Mesendoderm (in vitro differentiated cells): ENCODE measurements around the gene CACFD1.

Experiments used
- DNase-seq: peaks from one replicate; pipeline ENCODE4 v3.0.0; 2013
- H2AK5ac ChIP-seq: 2 replicates; pipeline ENCODE4 v1.6.1; 2013; ENCODE audit warnings: low read length, inconsistent platforms
- H2BK120ac ChIP-seq: 2 replicates; pipeline ENCODE4 v1.6.1; 2013; ENCODE audit warnings: low read depth, mild to moderate bottlenecking, low read length, moderate library complexity, mixed read lengths
- H2BK15ac ChIP-seq: replicated peaks from 2 replicates; pipeline ENCODE4 v1.6.1; 2013; ENCODE audit warnings: low read depth, mild to moderate bottlenecking, moderate library complexity
- H2BK5ac ChIP-seq: 2 replicates; pipeline ENCODE4 v1.6.1; 2013; ENCODE audit warnings: low read length, inconsistent platforms
- H3K18ac ChIP-seq: 2 replicates; pipeline ENCODE4 v1.6.1; 2013; ENCODE audit warnings: mild to moderate bottlenecking, low read length, mixed read lengths
- H3K23ac ChIP-seq: one replicate; pipeline ENCODE4 v1.6.1; 2013; ENCODE audit warnings: low read length
- H3K27ac ChIP-seq: 2 replicates; pipeline ENCODE4 v1.5.1; 2013; ENCODE audit warnings: low read depth, mild to moderate bottlenecking, inconsistent platforms, low read length, moderate library complexity
- H3K27me3 ChIP-seq: 2 replicates; pipeline ENCODE4 v1.6.1; 2013; ENCODE audit warnings: low read length, control low read depth, mild to moderate bottlenecking, inconsistent platforms; ENCODE audit not compliant: insufficient read depth, poor library complexity
- H3K36me3 ChIP-seq: 2 replicates; pipeline ENCODE4 v1.6.1; 2013; ENCODE audit warnings: low read length, inconsistent platforms; ENCODE audit not compliant: control insufficient read depth, insufficient read depth
- H3K4ac ChIP-seq: one replicate; pipeline ENCODE4 v1.6.1; 2013; ENCODE audit warnings: low read depth, mild to moderate bottlenecking, low read length, moderate library complexity
- H3K4me1 ChIP-seq: 2 replicates; pipeline ENCODE4 v1.6.1; 2013; ENCODE audit warnings: low read depth, low read length, inconsistent platforms; ENCODE audit not compliant: control insufficient read depth
- H3K4me2 ChIP-seq: 2 replicates; pipeline ENCODE4 v1.6.1; 2013; ENCODE audit warnings: low read length
- H3K4me3 ChIP-seq: 2 replicates; pipeline ENCODE4 v1.5.1; 2013; ENCODE audit warnings: mild to moderate bottlenecking, low read length
- H3K56ac ChIP-seq: one replicate; pipeline ENCODE4 v1.6.1; 2013; ENCODE audit warnings: low read length
- H3K79me1 ChIP-seq: 2 replicates; pipeline ENCODE4 v1.6.1; 2013; ENCODE audit warnings: low read length, inconsistent platforms
- H3K79me2 ChIP-seq: 2 replicates; pipeline ENCODE4 v1.6.1; 2013; ENCODE audit warnings: mild to moderate bottlenecking, low read length; ENCODE audit not compliant: control insufficient read depth, insufficient read depth
- H3K9ac ChIP-seq: 2 replicates; pipeline ENCODE4 v1.6.1; 2013; ENCODE audit warnings: low read length, inconsistent platforms
- H4K5ac ChIP-seq: one replicate; pipeline ENCODE4 v1.6.1; 2013; ENCODE audit warnings: low read length
- H4K8ac ChIP-seq: one replicate; pipeline ENCODE4 v1.6.1; 2013; ENCODE audit warnings: low read depth, mild to moderate bottlenecking, control low read depth, low read length, moderate library complexity
- WGBS: extraction: QIAGEN DNeasy Blood & Tissue Kit; methylation state at CpG from one replicate; pipeline ENCODE4 v1.1.7; 2013; ENCODE audit warnings: low lambda C conversion rate, missing lambda C conversion rate; ENCODE audit not compliant: insufficient coverage; ENCODE audit errors: extremely low coverage; 5-methylcytosine and 5-hydroxymethylcytosine counted together

CACFD1 gene

GRCh38 chr9:133518706-133519449, 59.1 kb downstream of the CACFD1 start:
- no peak overlapping the region for H3K56ac ChIP-seq
- H3K27me3 ChIP-seq, result no peaks in the 10 kb centered on the region
- no CpG with 5 or more reads among the region's 27 CpGs for WGBS
- H2BK120ac ChIP-seq, result no peak overlapping the region
- H3K18ac ChIP-seq, result no peak overlapping the region
- DNase-seq, result no peak
- no peaks in the 10 kb centered on the region for H3K79me1 ChIP-seq
- H3K4me1 ChIP-seq, result no peaks in the 10 kb centered on the region
- H4K5ac ChIP-seq, result no peak overlapping the region
- no peaks in the 10 kb centered on the region for H3K79me2 ChIP-seq
- H2BK15ac ChIP-seq, result no peak overlapping the region
- no peak overlapping the region for H3K23ac ChIP-seq
- no peak overlapping the region for H3K9ac ChIP-seq
- H3K27ac ChIP-seq, result no peak overlapping the region
- H4K8ac ChIP-seq, result no peak overlapping the region
- H3K4me2 ChIP-seq, result no peak overlapping the region
- no peaks in the 10 kb centered on the region for H3K36me3 ChIP-seq
- no peak overlapping the region for H3K4me3 ChIP-seq
- no peak overlapping the region for H3K4ac ChIP-seq
- H2AK5ac ChIP-seq, result no peak overlapping the region
- H2BK5ac ChIP-seq, result no peak overlapping the region

GRCh38 chr9:133519693-133520092, 59.9 kb downstream of the CACFD1 start:
- no peak for DNase-seq
- Histone ChIP-seq H3K27me3 (no peaks in the 10 kb centered on the region), H2BK15ac (no peak overlapping the region), H3K9ac (no peak overlapping the region), H3K4me3 (no peak overlapping the region), H2BK5ac (no peak overlapping the region), H3K23ac (no peak overlapping the region), H3K56ac (no peak overlapping the region), H3K4me1 (no peaks in the 10 kb centered on the region), H3K18ac (no peak overlapping the region), H3K27ac (no peak overlapping the region), H3K79me1 (no peaks in the 10 kb centered on the region), H4K8ac (no peak overlapping the region), H3K4me2 (no peak overlapping the region), H3K36me3 (no peaks in the 10 kb centered on the region), H3K4ac (no peak overlapping the region), H4K5ac (no peak overlapping the region), H2AK5ac (no peak overlapping the region), H2BK120ac (no peak overlapping the region), H3K79me2 (no peaks in the 10 kb centered on the region)
- WGBS, result no CpG with 5 or more reads among the region's 7 CpGs

- no peak overlapping the region for H3K9ac ChIP-seq
These were observed 60.5 kb downstream of the CACFD1 start for GRCh38 chr9:133520121-133520835.

More at GRCh38 chr9:133520121-133520835, 60.5 kb downstream of the CACFD1 start:
- WGBS, result no CpG with 5 or more reads among the region's 24 CpGs
- Histone ChIP-seq H3K4me3 (no peak overlapping the region), H3K36me3 (no peaks in the 10 kb centered on the region), H3K4me2 (no peak overlapping the region), H2BK5ac (no peak overlapping the region), H3K56ac (no peak overlapping the region), H2BK120ac (no peak overlapping the region), H3K23ac (no peak overlapping the region), H3K18ac (no peak overlapping the region), H2BK15ac (no peak overlapping the region), H3K27me3 (no peaks in the 10 kb centered on the region), H3K27ac (no peak overlapping the region), H3K4me1 (no peaks in the 10 kb centered on the region), H2AK5ac (no peak overlapping the region), H4K5ac (no peak overlapping the region), H3K79me1 (no peaks in the 10 kb centered on the region), H3K4ac (no peak overlapping the region), H4K8ac (no peak overlapping the region), H3K79me2 (no peaks in the 10 kb centered on the region)
- DNase-seq, result no peak
